Skeletal muscle tissue (tissue), 4 donors: ENCODE measurements around the gene PFKFB4. TPM values are rescaled to one million over a fixed set of nuclear protein-coding genes. Genes with fewer than 3 reads are reported as not detected.
"Not testable (repeated sequence)": the region's sequence is repeated elsewhere in the genome, so short reads cannot be mapped to it uniquely, and the experiment has no call there.

Experiments
- H3K27ac ChIP-seq: one replicate; pipeline ENCODE4 v1.7.0; 2013; ENCODE audit warnings: mild to moderate bottlenecking, low read depth, low read length, inconsistent platforms
- H3K27me3 ChIP-seq, 3 donors: one replicate each; pipeline ENCODE4 v1.7.0; 2013; ENCODE audit warnings: low read length in 3 of 3; ENCODE audit not compliant: control insufficient read depth in 3 of 3, insufficient read depth in 3 of 3
- H3K36me3 ChIP-seq, 3 donors: one replicate each; pipeline ENCODE4 v1.7.0; 2013; ENCODE audit warnings: low read length in 3 of 3; ENCODE audit not compliant: control insufficient read depth in 3 of 3, insufficient read depth in 3 of 3
- H3K4me1 ChIP-seq, 3 donors: one replicate each; pipeline ENCODE4 v1.7.0; 2013; ENCODE audit warnings: low read length in 3 of 3, mild to moderate bottlenecking in 3 of 3; ENCODE audit not compliant: control insufficient read depth in 3 of 3, insufficient read depth in 3 of 3
- H3K4me3 ChIP-seq, 3 donors: one replicate each; pipeline ENCODE4 v1.7.0; 2013; ENCODE audit warnings: low read length in 3 of 3
- H3K9ac ChIP-seq, 3 donors: one replicate each; pipeline ENCODE4 v1.7.0; 2013; ENCODE audit warnings: low read length in 3 of 3, mild to moderate bottlenecking in 3 of 3, moderate library complexity in 2 of 3, low read depth in 1 of 3
- H3K9me3 ChIP-seq, 3 donors: one replicate each; pipeline ENCODE4 v1.7.0; 2013; ENCODE audit warnings: low read length in 3 of 3; ENCODE audit not compliant: control insufficient read depth in 3 of 3
- total RNA-seq: library from RNA; depleted of rRNA; stranded (reverse); fragments of >200 nt; gene quantifications from one replicate; pipeline ENCODE4 v1.2.3, GENCODE V29; 2014
- donor health status: Osteomylitis.

The PFKFB4 gene
- total RNA-seq, 1 donor from 2014 or later, result 8.4 TPM

- Histone ChIP-seq H3K36me3 (peaks cover 0 to 2% (median 0%) of the 10 kb centered on the region in 3 donors), H3K27me3 (no peaks in the 10 kb centered on the region), H3K27ac (no peak overlapping the region), H3K9me3 (no peaks in the 10 kb centered on the region), H3K4me1 (peaks cover 13 to 16% (median 14%) of the 10 kb centered on the region in 3 donors), H3K4me3 (no peak overlapping the region), H3K9ac (no peak overlapping the region)
These were observed 4.3 kb downstream of the PFKFB4 start for GRCh38 chr3:48552111-48552951.

DNA sequence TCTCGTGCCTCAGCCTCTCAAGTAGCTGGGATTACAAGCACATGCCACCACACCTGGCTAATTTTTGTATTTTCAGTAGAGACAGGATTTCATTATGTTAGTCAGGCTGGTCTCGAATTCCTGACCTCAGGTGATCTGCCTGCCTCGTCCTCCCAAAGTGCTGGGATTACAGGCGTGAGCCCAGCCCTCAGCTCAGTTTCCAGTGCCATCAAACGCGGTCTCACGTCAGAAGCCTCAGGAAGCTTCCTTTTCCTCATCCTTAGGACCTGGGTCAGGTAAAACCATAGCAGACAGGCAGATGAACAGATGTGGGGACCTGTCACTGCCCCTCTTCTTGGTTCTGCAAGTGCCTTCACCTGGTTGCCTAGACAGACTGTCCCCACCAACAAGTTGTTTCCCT is 5.0 kb downstream of the PFKFB4 start:
- not testable (repeated sequence) for H3K27ac ChIP-seq, H3K4me3 ChIP-seq, H3K36me3 ChIP-seq, H3K9ac ChIP-seq, H3K27me3 ChIP-seq, H3K9me3 ChIP-seq
- H3K4me1 ChIP-seq, result peaks cover 9 to 12% (median 10%) of the 10 kb centered on the region in 3 donors

- H3K9me3 ChIP-seq, result no peaks in the 10 kb centered on the region
- no peak overlapping the region for H3K27ac ChIP-seq
- no peak overlapping the region for H3K4me3 ChIP-seq
- H3K36me3 ChIP-seq, result peaks cover 2 to 11% (median 5%) of the 10 kb centered on the region in 3 donors
- peaks cover 0 to 6% (median 5%) of the 10 kb centered on the region in 3 donors for H3K4me1 ChIP-seq
- H3K27me3 ChIP-seq, result no peaks in the 10 kb centered on the region
- peak overlapping the region in 2 of 3 donors; percentile 10 to 43 for H3K9ac ChIP-seq
These were observed 7.6 kb downstream of the PFKFB4 start for GRCh38 chr3:48548729-48549705.

DNA sequence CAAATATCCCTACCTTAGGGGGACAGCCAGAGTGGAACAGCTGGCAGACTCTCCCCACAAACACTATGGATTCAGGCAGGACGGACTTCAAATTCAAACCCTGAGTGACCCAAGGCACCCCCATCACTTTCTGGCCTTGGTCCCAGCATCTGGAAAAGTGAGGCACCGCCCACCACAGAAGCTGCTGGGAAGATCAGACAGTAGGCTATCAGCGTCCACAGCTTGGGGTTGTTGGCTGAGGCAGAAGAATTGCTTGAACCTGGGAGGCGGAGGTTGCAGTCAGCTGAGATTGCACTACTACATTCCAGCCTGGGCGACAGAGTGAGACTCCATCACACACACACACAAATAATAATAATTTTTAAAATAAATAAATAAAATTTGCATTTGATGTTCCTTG is 8.5 kb downstream of the PFKFB4 start:
- no peak overlapping the region for H3K4me3 ChIP-seq
- no peaks in the 10 kb centered on the region for H3K9me3 ChIP-seq
- peaks cover 2 to 11% (median 5%) of the 10 kb centered on the region in 3 donors for H3K36me3 ChIP-seq
- no peak overlapping the region for H3K27ac ChIP-seq
- H3K9ac ChIP-seq, result no peak overlapping the region
- H3K4me1 ChIP-seq, result peaks cover 6 to 12% (median 11%) of the 10 kb centered on the region in 3 donors
- H3K27me3 ChIP-seq, result no peaks in the 10 kb centered on the region

DNA sequence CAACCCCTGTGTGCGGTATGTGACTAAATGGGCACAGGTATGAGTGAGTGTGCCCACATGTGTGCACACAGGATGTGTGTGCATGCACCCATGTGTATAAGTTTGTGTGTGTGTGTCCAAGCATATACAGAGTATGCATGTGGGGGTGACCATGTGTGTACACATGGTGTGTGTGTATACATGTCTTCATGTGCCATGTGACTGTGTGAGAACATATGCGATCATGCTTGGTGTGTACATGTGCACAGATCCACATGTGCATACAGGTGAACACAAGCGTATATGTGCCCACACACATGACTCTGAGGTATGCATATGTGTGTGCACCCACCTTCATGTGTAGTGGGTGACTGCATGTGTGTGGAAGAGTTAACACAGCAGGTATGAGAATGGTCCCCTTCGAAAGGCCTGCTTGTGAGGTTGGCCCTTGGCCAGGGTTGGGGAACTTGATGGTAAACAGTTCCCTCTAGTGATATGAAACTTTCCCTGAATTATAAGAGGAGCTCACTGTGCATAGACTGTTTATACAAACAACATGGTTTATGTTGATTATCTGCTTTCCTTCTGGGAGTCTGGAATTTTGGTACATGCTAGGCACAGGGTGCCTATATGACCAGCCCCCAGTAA is 10.3 kb downstream of the PFKFB4 start:
- no peaks in the 10 kb centered on the region for H3K9me3 ChIP-seq
- H3K4me1 ChIP-seq, result peaks cover 12 to 17% (median 16%) of the 10 kb centered on the region in 3 donors
- no peak overlapping the region for H3K9ac ChIP-seq
- no peak overlapping the region for H3K4me3 ChIP-seq
- no peak overlapping the region for H3K27ac ChIP-seq
- no peaks in the 10 kb centered on the region for H3K27me3 ChIP-seq
- H3K36me3 ChIP-seq, result peaks cover 2 to 11% (median 5%) of the 10 kb centered on the region in 3 donors

GRCh38 chr3:48544141-48544540 is 12.5 kb downstream of the PFKFB4 start:
- Histone ChIP-seq H3K27me3 (no peaks in the 10 kb centered on the region), H3K27ac (no peak overlapping the region), H3K9ac (no peak overlapping the region), H3K4me1 (peaks cover 12 to 17% (median 16%) of the 10 kb centered on the region in 3 donors), H3K36me3 (peaks cover 4 to 15% (median 9%) of the 10 kb centered on the region in 3 donors), H3K9me3 (no peaks in the 10 kb centered on the region), H3K4me3 (no peak overlapping the region)

GRCh38 chr3:48543271-48543866 is 13.2 kb downstream of the PFKFB4 start:
- Histone ChIP-seq H3K4me3 (peak overlapping the region in 1 of 3 donors; percentile 41), H3K9ac (no peak overlapping the region), H3K36me3 (peaks cover 9 to 17% (median 11%) of the 10 kb centered on the region in 3 donors), H3K27ac (peak overlapping the region; percentile 58), H3K4me1 (peaks cover 11 to 13% (median 12%) of the 10 kb centered on the region in 3 donors), H3K9me3 (no peaks in the 10 kb centered on the region), H3K27me3 (no peaks in the 10 kb centered on the region)

DNA sequence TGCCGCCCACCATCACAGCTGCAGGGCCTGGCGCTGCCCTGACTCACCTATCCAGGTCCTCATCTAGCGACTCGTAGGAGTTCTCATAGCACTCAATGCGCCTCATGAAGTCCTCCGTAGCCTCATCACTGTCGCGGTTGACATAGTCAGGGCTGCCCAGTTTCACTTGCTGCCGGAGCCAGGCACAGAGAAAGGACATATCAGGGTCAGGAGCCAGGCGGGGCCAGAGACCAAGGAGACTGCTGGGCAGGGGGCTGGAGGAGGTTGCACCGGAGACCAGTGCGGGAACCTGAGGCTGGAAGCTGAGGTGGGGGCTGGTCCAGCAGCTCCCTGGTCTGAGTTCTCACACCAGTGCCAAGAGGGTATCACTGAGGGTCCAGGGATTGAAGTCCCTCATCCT is 18.2 kb downstream of the PFKFB4 start:
- H3K4me3 ChIP-seq, result no peak overlapping the region
- H3K27ac ChIP-seq, result no peak overlapping the region
- H3K9ac ChIP-seq, result no peak overlapping the region
- H3K36me3 ChIP-seq, result peaks cover 20 to 33% (median 29%) of the 10 kb centered on the region in 3 donors
- no peaks in the 10 kb centered on the region for H3K9me3 ChIP-seq
- peaks cover 8 to 9% (median 9%) of the 10 kb centered on the region in 3 donors for H3K4me1 ChIP-seq
- no peaks in the 10 kb centered on the region for H3K27me3 ChIP-seq

GRCh38 chr3:48536785-48537184 is 19.8 kb downstream of the PFKFB4 start:
- H3K4me1 ChIP-seq, result no peaks in the 10 kb centered on the region
- no peaks in the 10 kb centered on the region for H3K9me3 ChIP-seq
- no peak overlapping the region for H3K9ac ChIP-seq
- no peak overlapping the region for H3K4me3 ChIP-seq
- no peaks in the 10 kb centered on the region for H3K27me3 ChIP-seq
- peaks cover 20 to 40% (median 29%) of the 10 kb centered on the region in 3 donors for H3K36me3 ChIP-seq
- H3K27ac ChIP-seq, result no peak overlapping the region
